RWPE1 (cell line): ENCODE data around the gene RAB10.

Experiments used
- CTCF ChIA-PET: fragments of 350-600 bp; sonication (Branson Sonifier 250); formaldehyde crosslinking; extraction: SDS; loops from one replicate; lab custom pipeline; 2021; lab: Yijun Ruan, JAX
- POLR2A ChIA-PET: fragments of 400-600 bp; formaldehyde crosslinking; extraction: SDS; loops from one replicate; lab custom pipeline; 2020; ENCODE audit warnings: antibody characterized with exemption; ENCODE audit not compliant: low non-redundant PET; lab: Yijun Ruan, JAX
- DNase-seq: peaks from one replicate; pipeline ENCODE4 v3.0.0; 2012; ENCODE audit warnings: low spot score
- H3K27ac ChIP-seq: fragments of 450-650 bp; 2 replicates; pipeline ENCODE4 v1.5.1; 2017
- CTCF ChIP-seq: fragments of 450-650 bp; conservative IDR thresholded peaks from 2 replicates; pipeline ENCODE4 v1.5.1; 2017; ENCODE audit warnings: low read depth, mild to moderate bottlenecking

RAB10 gene

DNA sequence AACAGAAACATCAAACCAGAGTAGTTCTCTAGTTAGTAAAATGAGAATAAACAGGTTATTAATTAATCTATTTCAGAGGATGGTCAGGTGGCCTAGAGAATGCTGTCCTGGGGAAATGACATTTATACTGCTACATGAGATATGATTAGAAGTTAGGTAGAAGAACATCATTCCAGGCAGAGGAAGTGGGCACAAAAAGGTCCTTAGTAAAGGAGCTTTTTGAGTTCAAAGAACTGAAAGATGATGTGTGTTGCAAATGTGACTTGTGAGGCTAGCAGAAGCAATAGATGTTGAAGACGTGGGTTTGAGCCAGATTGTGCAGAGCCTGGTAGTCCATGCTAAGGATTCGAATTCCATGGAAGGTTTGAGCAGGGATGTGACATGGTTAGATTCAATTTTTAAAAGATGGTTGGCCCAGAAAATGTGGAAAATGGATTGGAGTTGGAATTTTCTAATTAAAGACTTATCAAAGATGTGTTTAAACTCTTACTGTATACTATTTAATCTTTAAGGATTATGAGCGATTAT is 34.2 kb downstream of the RAB10 start:
- POLR2A ChIA-PET: interaction anchor here (0.7 kb wide), 1 partner anchor 188 kb away, joined by 3 read pairs; no protein-coding TSS in a partner anchor

GRCh38 chr2:26068602-26069298 is 34.9 kb downstream of the RAB10 start:
- CTCF ChIA-PET: interaction anchor here (0.5 kb wide), 1 partner anchor 79 kb away, joined by 3 read pairs; no protein-coding TSS in a partner anchor
- no peak for TF ChIP-seq CTCF
- POLR2A ChIA-PET: no interaction called here
- H3K27ac ChIP-seq: no peak overlapping the region
- DNase-seq: peak; percentile 77

More for the DNA sequence above, 34.2 kb downstream of the RAB10 start:
- CTCF ChIA-PET: interaction anchor here (0.7 kb wide), 1 partner anchor 126 kb away, joined by 4 read pairs; no protein-coding TSS in a partner anchor
- H3K27ac ChIP-seq: no peak overlapping the region
- DNase-seq: no peak
- no peak for TF ChIP-seq CTCF

- POLR2A ChIA-PET: no interaction called here
- DNase-seq: no peak
- CTCF ChIA-PET: no interaction called here
- no peak for TF ChIP-seq CTCF
- H3K27ac ChIP-seq: no peak overlapping the region
Observed at GRCh38 chr2:26070730-26071129, 36.8 kb downstream of the RAB10 start.

DNA sequence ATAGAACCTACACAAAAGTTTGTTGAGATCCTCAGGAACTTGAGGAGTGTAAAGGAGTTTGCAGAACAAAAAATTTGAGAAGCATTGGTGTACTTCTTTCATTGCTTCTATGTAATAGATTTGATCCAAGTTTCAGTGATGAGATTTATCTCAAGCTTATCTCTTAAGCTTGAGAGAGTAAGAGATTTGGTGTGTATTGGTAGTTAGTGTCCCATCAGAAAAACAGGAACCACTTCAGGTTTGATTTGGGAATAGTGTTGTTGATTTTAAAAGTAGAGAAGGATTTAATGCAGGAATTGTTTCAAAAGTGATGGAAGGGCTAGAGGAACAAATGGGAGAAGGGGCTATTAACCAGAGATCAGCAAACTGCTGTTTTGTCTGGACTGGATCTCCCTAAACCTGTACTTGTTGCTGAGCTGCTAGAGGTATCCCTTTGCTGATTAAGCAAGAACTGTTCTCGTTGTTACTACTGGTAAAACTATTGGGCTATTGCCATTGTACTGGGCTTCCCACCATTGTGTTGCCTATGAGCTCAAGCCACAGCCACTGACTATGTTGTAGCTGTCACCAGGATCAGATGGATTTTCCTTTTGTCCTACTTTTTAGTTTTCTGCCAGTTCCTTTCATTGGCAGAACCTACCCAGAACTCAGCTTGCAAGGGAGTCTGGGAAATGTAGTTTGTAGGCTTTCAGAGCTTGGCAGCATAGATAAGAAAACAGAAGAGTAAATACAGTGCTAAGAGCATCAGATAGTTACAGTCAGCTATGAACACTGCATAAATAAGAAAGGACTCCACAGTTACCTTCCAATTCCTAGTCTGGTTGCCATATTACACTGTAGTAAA is 39.3 kb downstream of the RAB10 start:
- no peak for DNase-seq
- ChIA-PET CTCF (interaction anchor here (0.5 to 1.5 kb wide), 3 partner anchors 15 to 435 kb away, joined by 3 to 6 read pairs (median 3); no protein-coding TSS in a partner anchor), POLR2A (no interaction called here)
- no peak for TF ChIP-seq CTCF
- no peak overlapping the region for H3K27ac ChIP-seq

DNA sequence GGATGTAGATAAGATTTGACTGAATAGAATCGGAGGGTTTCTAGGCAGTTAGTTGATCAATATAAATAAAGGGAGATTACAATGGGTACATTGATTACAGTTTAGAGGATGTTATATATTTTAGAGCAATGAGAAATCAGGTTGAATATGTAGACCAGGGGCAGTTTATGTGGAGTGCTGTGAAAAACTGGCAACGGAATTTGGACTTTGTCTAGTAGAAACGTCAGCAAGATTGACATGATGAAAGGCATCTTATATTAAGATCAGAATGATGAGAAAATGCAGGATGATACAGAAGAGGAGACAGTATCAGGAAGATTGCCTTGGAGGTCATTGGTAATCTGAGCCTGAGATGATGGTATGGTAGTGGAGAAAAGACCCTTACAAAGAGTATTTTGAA is 39.9 kb downstream of the RAB10 start:
- no peak overlapping the region for H3K27ac ChIP-seq
- POLR2A ChIA-PET: no interaction called here
- no peak for DNase-seq
- no peak for TF ChIP-seq CTCF
- CTCF ChIA-PET: interaction anchor here (0.5 to 1.5 kb wide), 3 partner anchors 14 to 434 kb away, joined by 3 to 6 read pairs (median 3); no protein-coding TSS in a partner anchor

DNA sequence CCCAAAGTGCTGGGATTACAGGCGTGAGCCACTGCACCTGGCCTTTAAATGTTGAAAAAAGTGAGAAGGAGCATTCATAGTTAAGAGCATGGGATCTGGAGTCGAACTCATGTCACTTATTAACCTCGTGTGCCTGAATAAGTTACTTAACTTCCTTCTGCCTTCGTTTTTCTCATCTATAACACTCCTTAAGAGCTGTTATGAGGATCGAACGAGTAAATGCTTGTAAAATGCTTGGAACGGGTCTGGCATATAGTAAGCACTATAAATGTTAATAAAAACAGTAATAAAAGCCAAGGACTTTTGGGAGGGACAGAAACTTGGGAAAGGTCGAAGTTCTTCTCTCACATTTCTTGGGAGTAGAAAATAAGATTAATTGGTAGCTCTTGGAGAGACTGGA is 40.8 kb downstream of the RAB10 start:
- no peak for DNase-seq
- H3K27ac ChIP-seq: no peak overlapping the region
- no peak for TF ChIP-seq CTCF
- ChIA-PET POLR2A (interaction anchor here (0.7 kb wide), 1 partner anchor 41 kb away, joined by 3 read pairs; the partner anchor contains the start of gene RAB10), CTCF (interaction anchor here (0.7 to 1.5 kb wide), 2 partner anchors 9 to 13 kb away, joined by 3 to 6 read pairs; no protein-coding TSS in a partner anchor)
